GM12891 (cell line): ENCODE data around the gene PSMB3.

Experiments
- PAX5 ChIP-seq: IDR thresholded peaks from 2 replicates; pipeline ENCODE4 v1.6.1; 2011; ENCODE audit warnings: low read length, moderate library complexity, mild to moderate bottlenecking; ENCODE audit not compliant: insufficient read depth, severe bottlenecking
- POLR2A ChIP-seq: IDR thresholded peaks from 2 replicates; pipeline ENCODE4 v1.6.1; 2011; ENCODE audit warnings: low read depth, low read length, control low read depth
- POLR2AphosphoS5 ChIP-seq: IDR thresholded peaks from 2 replicates; pipeline ENCODE4 v1.6.1; 2011; ENCODE audit warnings: low read depth, low read length, control low read depth
- SPI1 ChIP-seq: IDR thresholded peaks from 2 replicates; pipeline ENCODE4 v1.6.1; 2011; ENCODE audit warnings: low read depth, low read length, control low read depth

DNA sequence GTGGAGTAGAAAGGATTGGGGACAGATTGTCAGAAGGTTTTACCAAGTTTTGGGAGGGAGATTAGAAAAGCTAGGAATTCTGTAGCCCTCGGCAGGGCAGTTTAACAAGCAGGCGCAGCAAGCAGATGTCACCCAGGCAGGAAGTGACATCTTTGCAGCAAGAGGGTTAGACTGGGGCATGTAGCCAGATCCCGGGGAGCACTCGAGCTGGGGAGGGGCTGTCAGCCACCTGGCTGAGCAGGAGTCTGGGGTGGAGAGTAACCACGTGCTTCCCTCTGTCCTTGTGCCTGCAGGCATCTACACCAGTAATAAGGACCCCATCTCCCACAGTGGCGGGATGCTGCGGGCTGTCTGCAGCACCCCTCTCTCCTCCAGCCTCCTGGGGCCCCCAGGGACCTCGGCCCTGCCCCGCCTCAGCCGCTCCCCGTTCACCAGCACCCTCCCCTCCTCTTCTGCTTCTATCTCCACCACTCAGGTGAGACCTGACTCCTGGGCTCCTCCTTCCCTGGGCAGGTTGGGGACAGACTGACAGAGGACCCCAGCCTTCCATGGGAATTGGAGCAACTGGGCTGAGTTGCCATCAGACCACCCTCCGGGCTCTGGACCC is 35.3 kb upstream of the PSMB3 start:
- TF ChIP-seq POLR2A (no peak), PAX5 (no peak), SPI1 (no peak), POLR2AphosphoS5 (no peak)
